Small intestine (tissue), 7 donors: Measurements from ENCODE around the gene RWDD4. TPM values are rescaled to one million over a fixed set of nuclear protein-coding genes. Genes with fewer than 3 reads are reported as not detected.
"Not testable (repeated sequence)": the region's sequence is repeated elsewhere in the genome, so short reads cannot be mapped to it uniquely, and the experiment has no call there.

ENCODE experiments used
- DNase-seq, 2 donors: peaks; one replicate each; pipeline versions ENCODE4 v3.0.0 to v3.0.0-alpha.2; 2013
- FAIRE-seq: peaks from 2 replicates; lab custom pipeline; 2012; peaks lifted over from hg19 to GRCh38; lab: Jason Lieb, UNC
- H3K27ac ChIP-seq, 3 donors: one replicate each; pipeline ENCODE4 v1.5.1; 2013; ENCODE audit warnings: low read length in 2 of 3, mild to moderate bottlenecking in 2 of 3, control low read depth in 1 of 3, inconsistent platforms in 1 of 3, low read depth in 1 of 3, moderate library complexity in 1 of 3
- H3K27me3 ChIP-seq, 3 donors: one replicate each; pipeline ENCODE4 v1.6.1; 2013; ENCODE audit warnings: low read length in 3 of 3, inconsistent platforms in 1 of 3; ENCODE audit not compliant: control insufficient read depth in 3 of 3, insufficient read depth in 3 of 3
- H3K36me3 ChIP-seq, 3 donors: one replicate each; pipeline ENCODE4 v1.6.1; 2013; ENCODE audit warnings: low read length in 3 of 3, inconsistent platforms in 1 of 3, low read depth in 1 of 3, mild to moderate bottlenecking in 1 of 3, moderate library complexity in 1 of 3; ENCODE audit not compliant: control insufficient read depth in 3 of 3, insufficient read depth in 2 of 3
- H3K4me1 ChIP-seq, 3 donors: one replicate each; pipeline ENCODE4 v1.6.1; 2013; ENCODE audit warnings: low read length in 2 of 3, inconsistent platforms in 1 of 3, low read depth in 1 of 3, mild to moderate bottlenecking in 1 of 3, moderate library complexity in 1 of 3; ENCODE audit not compliant: control insufficient read depth in 3 of 3, insufficient read depth in 2 of 3
- H3K4me3 ChIP-seq, 3 donors: one replicate each; pipeline ENCODE4 v1.5.1; 2013; ENCODE audit warnings: low read length in 3 of 3, control low read depth in 1 of 3, inconsistent platforms in 1 of 3, low read depth in 1 of 3, mild to moderate bottlenecking in 1 of 3, moderate library complexity in 1 of 3
- H3K9me3 ChIP-seq, 2 donors: one replicate each; pipeline ENCODE4 v1.6.1; 2013; ENCODE audit warnings: low read depth in 1 of 2, low read length in 1 of 2; ENCODE audit not compliant: control insufficient read depth in 2 of 2, insufficient read depth in 1 of 2
- WGBS, 3 donors: extraction: QIAGEN DNeasy Blood & Tissue Kit; methylation state at CpG; one replicate each; pipeline ENCODE4 v1.1.7; 2013; 5-methylcytosine and 5-hydroxymethylcytosine counted together
- polyA plus RNA-seq, 4 donors: library from polyadenylated mRNA; stranded (reverse) in 3 of 4; unstranded in 1 of 4; fragments of 200-250 nt in 3 of 4; fragments of 120-200 nt in 1 of 4; gene quantifications; one replicate each; pipeline versions ENCODE4 v1.2.1 to v1.2.3, GENCODE V29; 2013
- donor health status: healthy with polysubstance abuse.
- donor health status: control.
- donor health status: control.
- donor health status: Bipolar disorder and iron deficiency.
- donor health status: healthy.

The RWDD4 gene
- polyA plus RNA-seq, 4 donors, result 10.3 to 17.8 (median 13.0) TPM

DNA sequence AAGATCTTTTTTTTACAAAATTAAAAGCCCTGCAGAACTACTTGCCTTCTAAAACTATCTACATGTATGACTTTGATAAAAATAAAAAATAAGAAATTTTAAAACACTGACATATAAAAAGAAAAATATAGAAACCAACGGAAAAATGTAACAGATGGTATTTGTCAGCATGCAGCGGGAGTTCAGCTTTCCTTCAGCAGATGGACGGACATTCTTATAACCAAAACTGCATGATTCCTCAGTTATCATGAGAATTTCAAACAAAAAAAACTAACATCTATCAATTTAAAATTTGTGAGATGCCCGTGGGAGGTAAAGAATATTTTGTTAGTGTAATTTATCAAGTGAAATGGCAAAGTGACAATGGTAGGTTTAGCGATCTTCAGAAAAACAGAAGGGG is 23.2 kb downstream of the RWDD4 start:
- WGBS, 3 donors, result 74 to 93% (median 93%) methylated on average over 5 of the region's 5 CpGs
- no peak for DNase-seq
- H3K27ac ChIP-seq, result no peak overlapping the region

DNA sequence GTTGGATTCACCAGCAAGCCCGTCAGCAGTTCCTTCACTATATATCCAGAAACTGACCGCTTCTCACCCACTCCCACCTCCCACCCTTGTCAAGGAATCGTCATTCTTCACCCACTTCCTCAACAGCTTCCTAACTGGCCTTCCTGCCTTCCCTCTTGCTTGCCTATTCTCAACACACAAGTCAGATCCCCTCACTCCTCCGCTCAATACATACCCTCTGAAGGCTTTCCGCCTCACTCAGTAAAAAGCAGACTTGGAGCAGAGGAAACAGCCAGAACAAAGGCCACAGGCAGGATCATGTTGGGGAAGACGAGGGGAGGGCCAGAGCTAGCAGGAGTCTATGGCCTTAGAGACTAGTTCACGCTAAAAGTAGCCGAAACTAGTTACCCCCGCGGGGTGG is 23.7 kb downstream of the RWDD4 start:
- FAIRE-seq (no peak), DNase-seq (no peak)
- Histone ChIP-seq H3K4me3 (no peak overlapping the region), H3K27ac (no peak overlapping the region), H3K9me3 (no peaks in the 10 kb centered on the region), H3K4me1 (peaks cover 0 to 3% (median 0%) of the 10 kb centered on the region in 3 donors), H3K36me3 (no peaks in the 10 kb centered on the region), H3K27me3 (no peaks in the 10 kb centered on the region)
- 61 to 91% (median 88%) methylated on average over 10 of the region's 10 CpGs for WGBS, 3 donors

More for the DNA sequence above, 23.2 kb downstream of the RWDD4 start:
- FAIRE-seq, result no peak
- Histone ChIP-seq H3K27me3 (no peaks in the 10 kb centered on the region), H3K4me1 (peaks cover 0 to 3% (median 0%) of the 10 kb centered on the region in 3 donors), H3K36me3 (no peaks in the 10 kb centered on the region), H3K4me3 (no peak overlapping the region), H3K9me3 (no peaks in the 10 kb centered on the region)

DNA sequence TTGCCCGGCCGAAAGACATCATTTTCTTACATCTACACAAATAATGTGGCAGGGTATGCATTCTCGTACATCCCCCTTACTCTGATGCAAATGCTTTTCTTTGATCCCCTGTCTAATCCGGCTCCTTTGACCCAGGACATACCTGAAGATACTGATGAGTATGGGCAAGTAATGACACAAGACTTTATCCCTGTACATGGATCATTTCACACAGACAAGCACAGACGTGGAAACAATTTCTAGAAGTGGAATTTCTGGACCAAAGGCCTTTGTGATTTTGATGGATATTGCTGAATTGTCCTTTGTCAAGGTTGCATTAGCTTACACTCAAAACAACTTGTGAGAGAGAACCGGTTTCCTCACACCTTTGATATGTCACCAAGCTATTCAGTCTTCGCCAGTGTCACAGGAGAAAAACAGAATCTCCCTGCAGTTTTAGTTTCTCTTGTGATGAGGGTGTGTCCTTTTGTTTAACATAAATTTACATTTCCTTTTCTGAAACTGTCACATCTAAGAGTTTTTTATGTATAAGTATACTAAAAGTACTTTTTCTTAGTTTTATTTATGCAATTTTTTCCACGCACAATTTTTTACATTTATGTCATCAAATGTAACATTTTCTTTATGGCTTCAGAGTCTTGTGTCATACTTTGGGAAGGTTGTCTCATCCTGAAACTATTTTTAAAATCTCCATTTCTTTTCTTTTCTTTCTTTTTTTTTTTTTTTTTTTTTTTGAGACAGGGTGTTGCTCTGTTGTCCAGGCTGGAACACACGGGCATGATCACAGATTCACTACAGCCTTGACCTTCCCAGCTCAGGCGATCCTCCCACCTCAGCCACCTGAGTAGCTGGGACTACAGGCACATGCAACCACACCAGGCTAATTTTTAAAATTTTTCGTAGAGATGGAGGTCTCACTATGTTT is 25.2 kb downstream of the RWDD4 start:
- no peak for DNase-seq
- H3K27ac ChIP-seq, result no peak overlapping the region

DNA sequence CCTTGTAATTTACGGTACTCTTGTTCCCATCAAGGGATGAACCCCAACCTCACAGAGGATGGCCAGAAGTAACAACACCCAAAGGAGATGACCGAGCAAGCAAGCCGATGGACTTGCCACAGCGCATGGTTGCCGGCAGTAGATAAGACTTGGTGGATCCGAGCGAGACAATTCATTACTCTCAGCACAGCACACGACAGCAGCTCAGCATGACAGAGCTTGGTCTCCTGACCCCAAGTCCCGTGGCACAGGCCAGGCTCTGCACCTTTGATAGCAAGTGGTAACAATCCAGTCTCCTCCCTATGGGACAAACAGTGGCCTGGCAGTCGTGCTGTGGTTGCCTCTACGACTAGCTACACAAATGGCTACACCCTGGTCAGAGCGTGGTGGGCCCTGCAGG is 26.3 kb downstream of the RWDD4 start:
- 90 to 91% (median 91%) methylated on average over 12 of the region's 12 CpGs for WGBS, 3 donors
- Histone ChIP-seq H3K9me3 (no peaks in the 10 kb centered on the region), H3K27ac (no peak overlapping the region), H3K4me1 (peaks cover 0 to 3% (median 0%) of the 10 kb centered on the region in 3 donors), H3K4me3 (no peak overlapping the region), H3K36me3 (no peaks in the 10 kb centered on the region), H3K27me3 (no peaks in the 10 kb centered on the region)
- no peak for FAIRE-seq
- DNase-seq, result no peak

More for the DNA sequence above, 25.2 kb downstream of the RWDD4 start:
- no peak for FAIRE-seq
- no peaks in the 10 kb centered on the region for H3K36me3 ChIP-seq
- H3K9me3 ChIP-seq, result no peaks in the 10 kb centered on the region
- H3K4me1 ChIP-seq, result peaks cover 0 to 3% (median 0%) of the 10 kb centered on the region in 3 donors
- H3K27me3 ChIP-seq, result no peaks in the 10 kb centered on the region
- no peak overlapping the region for H3K4me3 ChIP-seq
- WGBS, 3 donors, result 73 to 79% (median 73%) methylated on average over 11 of the region's 11 CpGs

DNA sequence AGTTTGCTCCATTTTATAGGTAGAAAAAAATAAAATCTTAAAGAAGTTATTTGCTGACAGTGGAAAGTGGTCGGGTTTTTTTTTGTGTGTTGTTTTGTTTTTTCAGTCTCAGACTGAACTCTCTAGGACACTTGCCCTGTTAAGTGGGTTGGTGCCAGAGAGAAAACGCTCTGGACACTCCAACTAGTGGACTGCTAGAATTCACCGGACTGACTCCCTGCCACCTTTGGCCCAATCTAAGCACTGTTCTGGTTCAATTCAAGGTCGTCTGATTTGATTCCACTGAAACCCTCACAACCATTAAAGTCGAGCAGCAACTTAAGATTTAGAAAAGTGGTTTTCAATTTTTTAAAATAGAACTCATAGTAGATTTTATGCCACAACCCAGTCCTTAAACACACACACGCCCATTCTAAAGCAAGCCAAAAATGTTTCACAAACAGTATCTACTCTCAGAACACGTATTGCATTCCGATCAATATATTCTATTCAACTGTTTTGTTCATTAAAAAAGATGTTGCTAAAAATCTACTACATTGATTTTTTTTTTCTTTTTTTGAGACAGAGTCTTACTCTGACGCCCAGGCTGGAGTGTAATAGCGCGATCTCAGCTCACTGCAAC is 27.3 kb downstream of the RWDD4 start:
- no peak for FAIRE-seq
- no peak overlapping the region for H3K4me3 ChIP-seq

DNA sequence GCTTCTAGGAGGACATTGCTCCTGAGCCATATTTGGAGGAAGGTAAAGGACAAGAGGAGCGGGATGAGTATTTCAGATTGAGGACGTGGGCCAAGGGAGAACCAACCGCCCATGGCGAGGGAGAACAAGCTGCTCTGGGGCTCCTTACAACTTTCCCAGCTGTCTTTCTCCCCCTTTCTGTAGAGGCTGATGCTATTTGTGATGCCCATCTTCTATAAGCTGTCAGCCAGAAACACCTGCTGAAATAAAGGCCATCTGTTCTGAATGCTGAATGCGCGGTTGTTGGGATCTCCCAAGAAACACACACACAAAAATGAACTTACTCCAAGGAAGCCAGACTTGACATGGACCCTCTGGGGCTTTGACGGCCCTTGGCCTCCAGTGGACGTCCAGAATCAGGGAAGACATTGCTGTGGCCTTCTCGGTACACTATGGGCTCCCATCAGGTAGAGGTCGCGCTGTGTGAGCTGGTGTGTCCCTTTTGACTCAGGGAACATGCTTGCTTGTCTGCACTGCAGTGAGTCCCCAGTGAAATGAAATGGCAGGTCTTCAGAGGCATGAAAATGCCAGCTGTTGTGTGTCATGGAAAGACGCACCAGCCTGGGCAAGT is 30.9 kb downstream of the RWDD4 start:
- no peak overlapping the region for H3K4me3 ChIP-seq
- FAIRE-seq, result no peak
- H3K36me3 ChIP-seq, result no peaks in the 10 kb centered on the region
- no peaks in the 10 kb centered on the region for H3K27me3 ChIP-seq
- no peaks in the 10 kb centered on the region for H3K4me1 ChIP-seq
- no peak for DNase-seq
- H3K9me3 ChIP-seq, result no peaks in the 10 kb centered on the region
- 84 to 95% (median 90%) methylated on average over 12 of the region's 12 CpGs for WGBS, 3 donors
- no peak overlapping the region for H3K27ac ChIP-seq

More for the DNA sequence above, 27.3 kb downstream of the RWDD4 start:
- 81 to 86% (median 84%) methylated on average over 11 of the region's 11 CpGs for WGBS, 3 donors
- no peak overlapping the region for H3K27ac ChIP-seq
- H3K9me3 ChIP-seq, result no peaks in the 10 kb centered on the region
- H3K27me3 ChIP-seq, result no peaks in the 10 kb centered on the region
- H3K36me3 ChIP-seq, result no peaks in the 10 kb centered on the region
- DNase-seq, result no peak
- no peaks in the 10 kb centered on the region for H3K4me1 ChIP-seq

DNA sequence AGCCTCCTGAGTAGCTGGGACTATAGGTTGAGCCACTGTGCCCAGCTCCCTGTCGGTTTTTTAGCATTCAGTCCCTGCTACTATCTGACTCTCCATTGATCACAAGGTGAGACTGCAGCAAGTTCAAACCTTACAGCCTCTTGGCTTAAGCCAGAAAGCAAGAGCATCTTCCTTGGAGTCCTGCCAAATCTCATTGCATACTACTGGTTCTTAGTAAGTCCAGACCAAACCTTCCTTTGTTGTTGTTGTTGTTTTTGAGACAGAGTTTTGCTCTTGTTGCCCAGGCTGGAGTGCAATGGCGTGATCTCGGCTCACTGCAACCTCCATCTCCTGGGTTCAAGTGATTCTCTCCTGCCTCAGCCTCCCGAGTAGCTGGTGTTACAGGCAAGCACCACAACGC is 31.7 kb downstream of the RWDD4 start:
- H3K9me3 ChIP-seq, FAIRE-seq, H3K36me3 ChIP-seq, H3K27ac ChIP-seq, H3K27me3 ChIP-seq, H3K4me3 ChIP-seq, DNase-seq, H3K4me1 ChIP-seq: not testable (repeated sequence)
- 86 to 91% (median 90%) methylated on average over 5 of the region's 5 CpGs for WGBS, 3 donors

DNA sequence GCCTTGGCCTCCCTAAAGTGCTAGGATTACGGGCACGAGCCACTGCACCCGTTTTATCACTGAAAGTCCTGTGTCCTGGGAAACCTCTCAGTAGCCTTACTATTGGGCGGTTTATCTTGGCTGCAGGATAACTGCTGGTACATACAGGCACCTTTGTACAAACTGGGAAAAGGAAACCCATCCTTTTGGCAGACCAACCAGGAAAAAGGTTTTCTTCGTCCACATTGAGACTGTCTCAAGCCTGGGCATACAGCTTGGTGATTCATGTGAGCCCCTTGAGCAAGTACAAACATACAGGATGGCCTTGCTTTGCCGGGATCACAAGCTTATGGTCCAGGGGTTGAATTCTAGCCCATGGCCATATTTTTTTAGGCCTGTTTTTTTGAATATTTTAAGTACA is 32.8 kb downstream of the RWDD4 start:
- 75 to 83% (median 79%) methylated on average over 6 of the region's 6 CpGs for WGBS, 3 donors
- FAIRE-seq (no peak), DNase-seq (no peak)
- Histone ChIP-seq H3K36me3 (no peaks in the 10 kb centered on the region), H3K27me3 (no peaks in the 10 kb centered on the region), H3K27ac (no peak overlapping the region), H3K4me1 (no peaks in the 10 kb centered on the region), H3K9me3 (no peaks in the 10 kb centered on the region), H3K4me3 (no peak overlapping the region)
